Activated naive CD4-positive, alpha-beta T cell (primary cell): ENCODE measurements around the gene MRRF.
"Not testable (repeated sequence)": the region's sequence is repeated elsewhere in the genome, so short reads cannot be mapped to it uniquely, and the experiment has no call there.

Source experiments
- DNase-seq, 4 experiments: peaks; one replicate each; lab custom pipeline; 2025; lab: John Stamatoyannopoulos, UW

Gene MRRF

DNA sequence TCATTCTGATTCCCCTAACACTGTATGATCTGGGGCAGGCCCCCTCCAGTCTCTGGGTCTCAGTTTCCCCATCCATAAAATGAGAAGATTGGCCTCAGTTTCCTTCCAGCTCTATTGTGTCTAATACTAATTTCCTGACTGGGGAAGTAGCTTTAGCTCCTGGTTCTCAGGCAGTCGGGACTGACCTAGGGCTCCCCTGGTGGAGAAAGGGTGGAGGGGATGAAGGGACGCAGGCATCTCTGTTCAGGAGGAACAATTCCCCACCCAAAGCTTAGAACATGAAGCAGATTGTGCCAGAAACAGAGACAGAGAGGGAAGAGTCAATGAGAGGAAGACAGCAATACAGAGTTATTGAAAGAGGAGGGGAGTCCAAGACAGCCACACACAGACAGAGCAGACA is 91.9 kb downstream of the MRRF start:
- no peak for DNase-seq

- DNase-seq, result no peak
Observed at GRCh38 chr9:122360891-122361290, 96.2 kb downstream of the MRRF start.

- DNase-seq, result not testable (repeated sequence)
Observed at GRCh38 chr9:122363131-122363530, 98.4 kb downstream of the MRRF start.

GRCh38 chr9:122364117-122364782 is 99.6 kb downstream of the MRRF start:
- DNase-seq, result no peak

- DNase-seq, result no peak
Observed at GRCh38 chr9:122364783-122365150, 100.1 kb downstream of the MRRF start.

DNA sequence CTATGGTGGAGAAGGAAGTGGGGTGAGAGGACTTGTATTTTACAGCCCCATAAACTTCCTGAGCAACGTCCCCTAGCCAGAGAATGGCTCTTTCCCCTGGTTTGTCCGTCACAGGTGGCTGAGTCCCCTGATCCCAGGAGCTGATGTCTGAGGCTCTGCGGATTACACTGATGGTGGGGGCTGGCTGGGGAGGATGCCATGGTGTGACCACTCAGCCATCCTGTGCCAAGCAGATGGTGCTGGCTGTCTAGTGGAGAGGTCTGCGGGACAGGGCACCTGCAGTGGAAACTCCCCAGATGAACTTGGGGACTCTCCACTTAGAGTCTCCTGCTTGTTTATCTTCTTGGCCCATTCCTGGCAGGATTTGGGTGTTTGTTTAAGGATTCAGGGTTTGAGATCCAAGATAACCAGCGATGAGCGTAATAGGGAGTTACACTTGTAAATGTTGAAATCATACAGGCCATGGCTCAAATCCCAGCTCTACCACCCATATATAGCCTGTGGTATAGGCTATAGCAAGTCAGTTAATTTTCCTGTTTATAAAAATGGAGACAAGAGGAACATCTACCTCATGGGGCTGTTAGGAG is 101.5 kb downstream of the MRRF start:
- no peak for DNase-seq

GRCh38 chr9:122367065-122367464 is 102.4 kb downstream of the MRRF start:
- no peak for DNase-seq

- no peak for DNase-seq
Observed at GRCh38 chr9:122367774-122368460, 103.2 kb downstream of the MRRF start.

DNA sequence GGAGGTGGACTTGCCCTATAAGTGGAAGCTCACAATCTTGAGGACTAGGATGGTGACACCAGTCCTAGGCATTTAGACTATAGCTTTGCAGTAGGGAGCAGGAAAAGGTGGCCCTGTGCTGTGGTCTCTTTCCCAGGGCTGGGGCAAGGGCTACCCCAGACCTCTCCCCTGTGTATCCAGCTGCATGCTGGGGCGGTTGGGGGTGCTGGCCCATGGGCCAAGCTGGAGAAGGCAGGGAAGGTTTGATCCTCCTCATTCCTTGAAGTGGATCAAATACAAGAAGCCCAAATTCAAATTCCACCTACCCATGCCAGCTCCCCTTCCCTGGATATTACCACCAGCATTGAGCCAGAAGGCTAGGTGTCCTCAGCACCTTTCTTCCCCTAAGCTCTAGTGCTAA is 104.0 kb downstream of the MRRF start:
- DNase-seq, result no peak

DNA sequence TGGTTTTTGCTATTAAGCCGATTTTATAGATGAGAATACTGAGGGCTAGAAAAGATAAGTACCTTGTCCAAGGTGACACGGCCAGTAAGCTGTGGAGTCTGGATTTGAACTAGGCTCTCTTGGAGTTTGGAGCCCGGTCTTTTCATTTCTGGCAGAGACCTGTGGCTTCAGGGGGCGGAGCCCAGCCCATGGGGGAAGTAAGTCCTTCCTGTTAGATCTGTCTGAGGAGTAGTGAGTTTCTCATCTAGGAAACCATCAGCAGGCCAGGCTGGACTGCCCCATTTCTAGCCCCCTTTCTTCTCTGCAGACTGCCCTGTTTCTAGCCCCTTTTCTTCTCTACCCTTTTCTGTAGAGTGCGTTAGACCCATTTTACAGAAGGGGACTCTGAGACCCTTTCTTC is 105.6 kb downstream of the MRRF start:
- no peak for DNase-seq

DNA sequence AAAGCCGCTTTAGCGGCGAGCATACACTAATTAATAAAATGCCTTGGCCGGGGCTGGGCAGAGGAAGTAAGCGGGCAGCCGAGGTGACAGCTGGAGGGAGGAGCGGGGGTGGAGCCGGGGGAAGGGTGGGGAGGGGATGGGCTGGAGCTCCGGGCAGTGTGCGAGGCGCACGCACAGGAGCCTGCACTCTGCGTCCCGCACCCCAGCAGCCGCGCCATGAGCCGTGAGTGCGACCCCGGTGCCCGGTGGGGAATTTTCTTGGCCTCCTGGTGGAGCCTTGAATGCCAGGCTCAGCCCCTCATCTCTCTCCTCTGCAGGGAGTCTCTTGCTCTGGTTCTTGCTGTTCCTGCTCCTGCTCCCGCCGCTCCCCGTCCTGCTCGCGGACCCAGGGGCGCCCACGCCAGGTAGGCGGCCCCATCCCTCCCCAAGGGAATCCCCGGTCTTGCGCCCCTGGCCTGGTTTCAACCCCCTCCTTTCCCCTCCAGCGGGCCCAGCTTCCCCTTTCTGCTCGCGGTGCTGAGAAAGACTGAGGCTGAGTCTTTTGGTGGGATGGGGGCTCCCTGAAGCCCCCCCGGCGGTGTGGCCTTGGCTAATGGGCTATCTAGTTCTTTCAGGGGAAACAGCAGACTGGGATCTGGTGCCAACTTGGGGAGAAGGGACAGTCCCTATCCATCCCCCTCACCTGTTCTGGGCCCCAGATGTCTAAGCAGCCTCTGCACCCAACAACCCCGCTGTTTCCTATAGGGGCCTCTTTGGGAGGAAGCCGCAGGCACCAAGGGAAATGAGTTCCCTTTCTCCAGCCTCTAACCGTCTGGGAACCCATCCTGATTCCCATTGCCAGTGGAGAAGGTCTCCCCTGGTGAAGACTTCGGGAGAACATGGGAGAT is 106.4 kb downstream of the MRRF start, which contains the start of gene PTGS1:
PTGS1 (plus strand) TSS at position 156 of the 887 bp plus-strand sequence; CDS start at position 217, 61 bp downstream.
- no peak for DNase-seq

- no peak for DNase-seq
Observed at GRCh38 chr9:122371846-122372245, 107.2 kb downstream of the MRRF start.

DNA sequence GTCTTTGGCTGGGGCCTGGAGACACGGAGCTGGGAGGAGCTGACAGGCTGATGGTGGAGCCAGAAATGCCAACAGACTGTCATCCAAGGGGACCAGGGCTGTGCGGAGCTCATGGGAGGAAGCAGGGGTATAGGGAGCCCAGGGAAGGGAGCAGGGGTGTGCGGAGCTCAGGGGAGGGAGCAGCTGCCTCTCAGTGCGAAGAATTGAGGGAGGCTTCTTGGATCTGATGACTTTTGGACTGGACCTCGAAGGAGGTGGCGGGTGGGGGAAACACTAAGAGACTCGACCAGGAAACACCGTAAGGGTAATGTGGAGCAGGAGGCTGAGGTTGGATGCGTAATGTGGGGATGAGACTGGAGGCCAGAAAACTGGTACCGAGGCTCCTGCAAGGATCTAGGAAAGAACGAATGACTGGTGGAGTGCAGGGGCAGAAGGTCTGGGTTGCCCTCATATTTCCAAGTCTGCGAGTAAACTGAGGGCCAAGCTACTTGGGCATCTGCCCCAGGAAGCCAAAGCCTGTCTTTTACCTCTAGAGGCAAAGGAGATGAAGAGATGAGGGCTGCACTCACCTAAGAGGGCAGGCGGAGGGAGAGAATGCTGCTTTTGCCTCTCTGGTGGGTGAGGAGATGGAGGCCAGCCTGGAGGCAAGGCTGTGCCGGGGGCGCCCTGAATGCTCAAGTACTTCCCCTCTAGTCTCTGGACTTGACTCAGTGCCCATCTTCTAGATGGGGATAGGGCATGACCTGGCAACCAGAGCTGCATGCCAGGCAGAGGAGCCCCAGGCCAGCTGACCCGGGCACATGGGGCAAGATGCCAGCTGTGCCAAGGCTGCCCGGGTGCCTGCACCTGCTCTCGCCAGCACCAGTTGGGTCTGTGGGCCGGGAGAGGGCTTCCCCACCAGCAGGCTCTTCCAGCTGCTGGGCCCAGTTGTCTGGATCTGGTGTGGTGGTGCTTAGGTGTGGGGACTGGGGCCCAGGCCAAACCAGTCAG is 108.5 kb downstream of the MRRF start:
- DNase-seq, result no peak

GRCh38 chr9:122374885-122375420 is 110.3 kb downstream of the MRRF start:
- DNase-seq, result no peak

- DNase-seq, result no peak
Observed at GRCh38 chr9:122376796-122377195, 112.1 kb downstream of the MRRF start.

DNA sequence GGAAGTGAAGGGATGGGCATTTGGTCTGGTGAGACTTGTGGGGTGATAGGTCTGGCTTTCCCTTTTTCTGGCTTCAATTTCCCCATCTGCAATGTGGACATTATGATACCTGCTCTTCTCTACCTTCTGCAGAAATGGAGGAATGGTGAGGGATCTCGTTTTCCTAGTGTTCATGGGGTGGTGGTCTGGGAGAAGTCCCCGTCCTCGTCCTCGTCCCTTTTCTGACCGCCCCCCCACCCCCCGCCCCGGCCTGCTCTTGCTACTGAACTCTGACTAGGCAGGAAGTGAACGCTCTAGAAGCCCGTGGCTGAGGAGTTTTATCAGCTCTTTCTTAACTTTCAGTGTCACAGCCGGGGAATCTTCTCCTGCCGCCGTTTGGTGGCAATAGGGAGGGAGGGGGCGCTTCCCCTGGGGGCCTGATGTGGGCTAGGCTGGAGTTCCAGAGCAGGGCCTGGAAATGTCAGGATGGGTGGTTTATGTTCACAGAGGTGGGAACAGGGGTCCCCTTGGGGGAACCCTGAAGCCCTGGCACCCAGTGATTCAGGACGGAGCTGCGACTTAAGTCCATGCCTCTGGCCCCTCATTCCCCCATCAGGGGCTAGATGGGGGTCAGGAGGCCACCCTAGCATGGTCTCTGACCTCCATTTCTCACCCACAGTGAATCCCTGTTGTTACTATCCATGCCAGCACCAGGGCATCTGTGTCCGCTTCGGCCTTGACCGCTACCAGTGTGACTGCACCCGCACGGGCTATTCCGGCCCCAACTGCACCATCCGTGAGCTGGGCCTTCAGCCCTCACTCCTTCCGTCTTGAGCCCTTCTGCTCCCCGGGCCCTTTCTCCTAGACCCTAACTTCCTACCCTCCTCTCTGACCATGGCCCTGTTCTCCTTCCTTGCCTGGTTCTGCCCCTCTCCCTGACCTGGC is 112.8 kb downstream of the MRRF start:
- DNase-seq, result no peak

- no peak for DNase-seq
Observed at GRCh38 chr9:122378236-122378635, 113.6 kb downstream of the MRRF start.

- DNase-seq, result no peak
Observed at GRCh38 chr9:122379340-122379739, 114.7 kb downstream of the MRRF start.

DNA sequence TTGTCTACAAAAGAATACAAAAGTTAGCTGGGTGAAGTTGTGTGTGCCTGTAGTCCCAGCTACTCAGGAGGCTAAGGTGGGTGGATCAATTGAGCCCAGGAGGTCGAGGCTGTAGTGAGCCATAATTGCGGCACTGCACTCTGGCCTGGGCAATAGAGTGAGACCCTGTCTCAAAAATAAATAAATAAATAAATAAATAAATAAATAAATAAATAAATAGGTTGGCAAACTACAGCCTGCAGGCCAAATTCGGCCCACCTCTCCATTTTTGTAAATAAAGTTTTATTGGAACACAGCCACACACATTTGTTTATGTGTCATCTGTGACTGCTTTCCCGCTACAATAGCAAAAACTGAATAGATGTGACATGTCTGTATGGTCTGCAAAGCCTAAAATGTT is 115.6 kb downstream of the MRRF start:
- no peak for DNase-seq
